Activated naive CD4-positive, alpha-beta T cell (primary cell): ENCODE data around the gene PLXNA4.

ENCODE experiments used
- DNase-seq, 4 experiments: peaks; one replicate each; lab custom pipeline; 2025; lab: John Stamatoyannopoulos, UW

The PLXNA4 gene

DNA sequence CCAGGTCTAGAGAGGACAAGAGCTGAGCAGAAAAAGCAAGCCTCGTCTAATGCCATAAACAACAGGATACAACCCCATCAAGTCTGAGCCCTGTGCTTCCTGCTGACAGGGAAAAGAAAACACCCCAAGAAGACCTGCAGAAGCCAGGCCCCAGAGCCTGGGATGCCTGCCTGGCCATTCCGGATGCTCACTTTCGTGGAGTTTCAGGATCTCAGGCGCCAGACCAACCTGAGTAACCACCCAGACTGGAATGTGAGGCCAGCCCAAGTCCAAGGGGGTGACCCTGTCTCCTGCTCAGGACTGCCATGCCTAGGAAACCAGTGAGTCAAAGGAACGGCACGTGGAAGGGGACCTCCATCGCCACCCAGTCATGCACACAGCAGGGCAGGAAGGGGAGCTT, 74.3 kb downstream of the PLXNA4 start:
- DNase-seq = no peak

DNA sequence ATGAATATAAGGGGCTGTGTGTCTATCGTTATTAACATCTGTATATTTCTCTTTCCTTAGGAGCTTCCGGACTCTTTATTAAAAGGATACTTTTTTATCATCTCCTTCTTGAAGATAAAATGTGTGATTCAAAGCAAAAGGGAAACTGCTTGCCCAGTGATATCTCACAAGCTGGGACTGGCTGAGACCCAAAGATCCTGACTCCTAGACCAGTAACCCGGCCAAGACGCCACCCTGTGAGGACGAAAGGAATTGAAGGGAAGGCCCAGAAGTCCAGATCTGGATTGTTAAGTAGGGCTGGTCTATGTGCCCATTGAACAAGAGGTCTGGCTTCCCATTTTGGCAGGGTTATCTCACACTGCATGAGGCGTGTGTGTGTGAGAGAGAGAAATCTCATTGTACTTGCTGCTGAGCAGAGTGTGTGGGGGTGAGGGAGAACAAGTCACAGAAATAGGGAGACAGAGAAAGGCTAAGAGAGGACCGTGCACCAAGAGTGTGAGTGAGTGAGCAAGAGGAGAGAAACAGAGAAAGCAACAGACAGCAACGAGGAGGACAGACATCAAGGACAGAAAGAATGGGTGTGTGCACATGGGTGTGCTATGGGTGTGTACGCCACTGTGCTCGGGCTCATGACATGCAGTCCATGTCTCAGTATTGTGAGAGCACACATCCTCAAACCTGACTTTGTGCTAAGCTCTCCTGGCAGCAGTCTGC, 75.4 kb downstream of the PLXNA4 start:
- no peak for DNase-seq

DNA sequence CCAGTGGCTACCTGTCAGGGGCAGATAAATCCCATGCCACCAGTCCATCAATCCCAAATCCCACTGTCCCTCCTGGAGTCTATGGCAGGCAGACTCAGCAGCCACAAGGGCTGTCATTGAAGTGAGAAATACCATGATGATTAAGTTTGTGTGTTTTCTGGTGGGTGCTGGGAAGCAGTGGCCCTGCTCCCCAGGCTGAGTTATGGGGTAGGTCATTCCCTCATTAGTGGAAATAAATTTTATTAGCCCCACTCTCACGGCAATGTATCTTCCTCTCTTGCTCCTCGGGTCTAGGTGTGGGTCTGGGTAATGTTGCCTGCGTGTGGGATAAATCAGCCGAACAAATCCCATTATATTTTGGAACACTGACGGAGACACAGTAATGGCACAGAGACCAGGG, 76.8 kb downstream of the PLXNA4 start:
- DNase-seq = no peak

DNA sequence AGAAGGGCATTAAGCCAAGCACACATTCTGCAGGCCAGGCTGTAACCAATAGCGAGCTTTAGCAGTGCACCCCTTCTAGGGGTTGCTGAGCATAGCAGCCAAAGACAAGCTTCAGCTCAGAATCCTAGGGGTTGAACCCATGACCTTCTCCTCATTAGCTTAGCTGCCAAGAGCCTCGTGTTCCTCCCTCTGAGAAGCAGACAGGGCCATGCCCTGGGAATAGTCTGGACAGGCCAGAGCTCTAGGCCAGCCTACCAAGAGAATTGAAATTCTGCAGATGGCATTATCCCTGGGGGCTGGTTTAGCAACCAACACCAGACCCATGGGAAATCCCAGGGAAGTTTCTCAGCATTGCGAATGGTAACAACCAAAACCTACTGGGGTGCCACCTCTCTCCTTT, 77.2 kb downstream of the PLXNA4 start:
- DNase-seq = no peak

DNA sequence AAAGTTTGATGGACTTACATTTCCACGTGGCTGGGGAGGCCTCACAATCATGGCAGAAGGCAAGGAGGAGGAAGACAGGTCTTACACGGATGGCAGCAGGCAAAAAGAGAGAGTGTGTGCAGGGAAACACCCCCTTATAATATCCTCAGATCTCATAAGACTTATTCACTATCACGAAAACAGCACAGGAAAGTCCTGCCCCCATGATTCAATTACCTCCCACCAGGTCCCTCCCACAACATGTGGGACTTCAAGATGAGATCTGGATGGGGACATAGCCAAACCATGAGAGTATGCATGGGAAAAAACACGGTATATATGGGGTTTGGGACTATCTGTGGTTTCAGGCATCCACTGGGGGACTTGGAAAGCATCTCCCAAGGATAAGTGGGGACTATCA, 78.0 kb downstream of the PLXNA4 start:
- DNase-seq = no peak

DNA sequence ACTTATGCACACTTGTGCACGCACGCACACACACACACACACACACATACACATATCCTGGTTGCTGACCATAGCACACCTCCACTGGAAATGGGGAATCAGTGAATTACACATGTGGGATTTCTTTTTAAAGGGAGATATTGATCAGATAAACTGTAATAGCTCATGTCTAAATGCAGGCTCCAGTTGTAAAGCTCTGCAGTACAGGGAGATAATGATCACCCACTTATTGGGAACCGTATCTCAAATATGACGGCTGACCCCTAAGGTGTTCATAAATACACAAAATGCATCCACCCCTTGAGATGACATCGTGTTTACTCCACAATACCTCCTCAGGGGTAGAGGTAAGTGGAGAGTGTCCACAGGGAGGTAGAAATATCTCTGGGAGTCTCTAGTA, 79.2 kb downstream of the PLXNA4 start:
- no peak for DNase-seq

DNA sequence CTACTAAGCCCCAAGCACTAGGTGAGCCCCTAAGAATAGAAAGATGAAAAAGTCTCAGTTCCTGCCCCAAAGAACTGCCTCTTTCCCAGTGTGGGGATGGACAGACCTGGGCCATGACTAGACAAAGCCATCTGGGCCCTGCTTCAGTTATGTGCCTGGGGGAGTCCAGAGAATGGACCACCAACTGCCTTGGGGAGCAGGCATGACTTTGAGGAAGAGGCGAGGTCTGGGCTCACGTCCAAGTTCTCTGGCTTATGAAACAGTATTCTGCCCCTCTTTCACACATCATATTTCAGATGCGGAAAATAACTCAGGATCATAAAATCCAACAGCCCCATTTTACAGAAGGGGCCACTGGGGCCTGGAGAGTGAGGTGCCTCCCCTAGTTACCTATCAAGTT, 80.3 kb downstream of the PLXNA4 start:
- no peak for DNase-seq

DNA sequence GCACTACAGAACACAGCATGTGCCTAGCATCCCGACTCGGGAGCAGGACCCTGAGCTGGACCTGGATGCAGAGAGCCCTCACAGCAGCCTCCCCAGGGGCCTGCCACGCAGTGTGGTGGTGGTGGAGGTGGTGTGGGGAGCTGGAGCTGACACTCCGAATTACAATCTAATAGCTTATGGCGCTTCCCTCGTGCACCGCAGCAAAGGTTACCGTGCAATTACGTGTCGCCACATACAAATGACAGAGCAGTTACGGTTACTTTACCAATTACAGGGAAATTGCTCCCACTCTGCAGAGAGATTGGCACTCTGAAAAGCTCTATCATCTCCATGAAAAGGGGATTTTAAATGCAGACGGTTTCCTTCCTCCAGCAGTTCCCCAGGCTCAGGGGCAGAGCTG, 81.8 kb downstream of the PLXNA4 start:
- DNase-seq = no peak

DNA sequence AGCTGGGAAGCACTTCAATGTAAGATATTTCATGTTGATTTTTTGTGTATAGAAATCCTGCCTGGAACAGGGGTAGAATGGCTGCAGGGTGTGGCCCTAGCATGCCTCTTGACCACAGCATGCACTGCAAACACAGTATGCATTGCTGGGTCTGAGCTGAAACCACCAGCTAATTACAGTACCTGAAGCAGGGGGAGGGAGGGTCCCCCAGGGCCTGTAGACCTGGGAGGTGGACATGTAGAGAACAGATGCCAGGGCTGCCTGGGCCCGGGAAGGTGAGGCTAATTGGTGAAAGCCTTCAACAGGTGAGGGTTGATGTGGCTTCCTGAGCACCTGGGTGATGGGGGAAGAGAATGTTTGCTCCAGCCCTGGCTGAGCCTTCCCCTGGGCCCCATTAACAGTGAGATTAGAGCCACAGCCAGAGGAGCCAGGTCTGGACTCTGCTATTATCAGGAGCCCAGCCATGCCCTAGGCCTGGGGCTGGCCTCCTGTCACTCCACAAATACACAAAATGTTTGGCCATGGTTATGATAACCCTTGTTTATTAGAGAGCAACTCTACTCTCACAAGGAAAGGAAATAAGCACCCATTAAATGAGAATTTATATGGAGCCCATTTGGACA, 83.3 kb downstream of the PLXNA4 start:
- DNase-seq = no peak

DNA sequence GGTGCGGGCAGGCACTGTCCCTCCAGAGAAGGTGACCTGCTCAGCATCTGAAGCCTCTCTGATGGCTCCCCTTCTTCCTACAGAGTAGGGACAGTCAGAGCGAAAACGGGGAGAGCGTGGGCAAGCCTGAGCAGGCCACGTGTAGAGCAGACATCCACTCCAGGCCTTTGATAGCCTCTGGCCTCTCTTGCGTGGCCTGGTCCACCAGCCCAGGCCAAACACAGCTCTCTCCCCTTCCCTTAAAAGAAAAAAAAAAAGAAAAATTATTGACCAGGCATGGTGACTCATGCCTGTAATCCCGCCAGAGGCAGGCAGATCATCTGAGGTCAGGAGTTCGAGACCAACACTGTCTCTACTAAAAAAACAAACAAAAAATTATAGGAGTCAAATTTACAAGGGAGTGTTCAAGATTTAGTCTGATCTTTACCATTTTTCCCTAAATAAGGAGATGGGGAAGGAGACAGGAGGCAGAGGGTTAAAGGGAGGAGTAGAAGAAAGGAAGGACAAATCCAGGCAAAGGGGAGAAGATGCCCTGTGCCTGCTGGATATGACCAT, 84.8 kb downstream of the PLXNA4 start:
- DNase-seq = no peak

DNA sequence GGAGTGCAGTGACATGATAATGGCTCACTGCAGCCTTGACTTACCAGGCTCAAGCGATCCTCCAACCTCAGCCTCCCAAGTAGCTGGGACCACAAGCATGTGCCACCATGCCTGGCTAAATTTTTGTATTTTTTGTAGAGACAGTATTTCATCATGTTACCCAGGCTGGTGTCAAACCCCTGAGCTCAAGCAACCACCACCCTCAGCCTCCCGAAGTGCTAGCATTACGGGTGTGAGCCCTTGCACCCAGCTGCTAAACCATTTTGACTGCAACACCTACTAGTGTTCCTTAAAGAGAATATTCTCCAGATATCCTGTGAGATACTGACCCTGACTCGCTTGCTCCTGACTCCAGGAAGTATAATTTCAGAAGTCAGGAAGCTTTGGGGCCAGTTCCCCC, 85.8 kb downstream of the PLXNA4 start:
- no peak for DNase-seq

DNA sequence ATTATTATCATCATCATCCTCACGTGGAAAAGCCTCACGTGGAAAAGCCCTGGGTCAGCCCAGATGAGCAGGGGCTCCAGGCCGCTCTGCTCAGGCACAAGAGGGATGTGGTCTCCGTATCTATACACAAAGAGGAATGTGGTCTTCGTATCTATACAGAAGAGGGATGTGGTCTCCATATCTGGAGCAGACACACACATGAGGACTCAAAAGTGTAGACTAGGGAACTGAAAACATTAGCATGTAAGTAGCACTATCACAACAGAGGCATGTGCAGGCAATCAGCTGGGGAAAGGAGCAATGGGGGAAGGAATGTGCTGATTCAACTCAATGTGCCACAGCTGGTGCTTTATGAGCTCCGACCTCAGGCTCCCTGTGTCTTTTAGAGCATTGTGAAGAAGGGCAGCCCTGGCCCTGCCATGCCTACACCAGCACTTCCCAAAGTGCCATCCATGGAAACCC, 86.5 kb downstream of the PLXNA4 start:
- DNase-seq = no peak

DNA sequence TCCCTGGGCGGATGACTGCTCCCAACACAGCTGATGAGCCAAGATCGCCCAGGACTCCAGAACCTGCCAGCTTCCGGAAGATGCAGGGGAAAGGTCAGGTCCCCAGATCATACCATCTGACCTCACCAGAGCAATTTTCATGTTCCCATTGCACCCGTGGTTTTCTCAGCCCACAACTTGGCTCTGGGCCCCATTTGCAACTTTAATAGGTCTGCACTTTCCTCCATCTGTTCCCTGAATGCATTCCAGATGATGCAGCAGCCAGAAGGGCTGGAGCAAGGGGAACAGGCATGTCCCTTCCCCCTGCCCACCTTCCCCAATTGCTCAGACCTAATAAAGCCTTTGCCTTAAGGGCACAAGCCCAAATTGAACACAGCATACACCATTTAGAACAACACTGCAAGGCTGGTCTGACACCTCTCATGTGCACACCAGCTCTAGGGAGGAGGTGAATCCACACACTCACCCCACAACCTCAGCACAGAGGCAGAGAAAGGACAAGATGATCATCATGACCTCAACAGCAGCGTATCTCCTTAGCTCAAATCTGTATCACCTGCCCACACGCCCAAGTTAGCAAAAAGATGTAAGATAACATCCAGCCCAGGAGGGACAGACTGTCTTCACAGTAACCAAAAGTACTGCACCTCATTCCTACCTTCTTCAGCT, 87.5 kb downstream of the PLXNA4 start:
- no peak for DNase-seq

DNA sequence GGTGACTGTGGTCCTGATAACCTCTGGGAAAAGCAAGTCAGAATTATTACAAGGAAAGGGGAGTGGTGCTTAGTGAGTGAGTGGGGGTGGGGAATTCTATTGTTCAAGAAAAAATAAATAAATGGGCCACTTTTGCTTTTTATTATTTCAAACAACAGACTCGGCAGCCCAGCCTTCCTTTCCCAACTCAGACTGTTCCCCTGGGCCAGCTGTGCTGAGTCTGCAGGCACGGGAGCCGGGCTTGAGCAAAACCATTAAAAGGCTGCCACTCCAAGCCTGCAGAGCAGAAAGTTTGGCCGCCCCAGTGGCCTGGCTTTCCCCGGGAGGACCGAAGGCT, 90.0 kb downstream of the PLXNA4 start:
- DNase-seq = no peak

DNA sequence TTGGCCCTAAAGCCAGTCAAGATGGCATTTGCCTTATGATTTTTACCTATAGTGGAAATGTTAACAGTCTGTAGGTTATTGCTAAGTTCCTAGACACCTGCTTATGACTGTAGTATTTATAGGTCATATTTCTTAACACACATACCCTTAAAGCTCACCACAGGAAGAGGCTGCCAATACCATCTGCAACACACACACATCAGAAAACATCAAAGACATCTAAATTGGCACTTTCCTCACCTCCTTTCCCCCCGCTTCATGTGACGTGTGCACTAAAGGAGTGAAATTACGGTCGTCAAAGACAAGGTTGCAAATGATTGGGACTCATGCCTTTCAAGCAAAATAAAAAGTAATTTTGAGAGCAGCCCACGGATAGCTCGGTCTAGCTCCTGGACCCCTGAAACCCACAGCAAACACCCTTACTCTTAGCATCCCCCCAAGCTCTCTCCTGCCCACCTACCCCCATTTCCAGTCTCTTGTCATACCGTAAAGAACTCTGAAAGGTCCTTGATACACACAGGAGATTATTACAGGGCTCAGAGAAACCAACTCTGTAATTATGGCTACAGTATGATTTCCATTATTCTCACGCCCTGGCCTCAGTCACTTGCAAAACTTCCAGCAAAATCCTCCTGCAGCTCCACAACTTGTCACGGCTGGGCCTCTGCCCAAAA, 90.5 kb downstream of the PLXNA4 start:
- DNase-seq = no peak

DNA sequence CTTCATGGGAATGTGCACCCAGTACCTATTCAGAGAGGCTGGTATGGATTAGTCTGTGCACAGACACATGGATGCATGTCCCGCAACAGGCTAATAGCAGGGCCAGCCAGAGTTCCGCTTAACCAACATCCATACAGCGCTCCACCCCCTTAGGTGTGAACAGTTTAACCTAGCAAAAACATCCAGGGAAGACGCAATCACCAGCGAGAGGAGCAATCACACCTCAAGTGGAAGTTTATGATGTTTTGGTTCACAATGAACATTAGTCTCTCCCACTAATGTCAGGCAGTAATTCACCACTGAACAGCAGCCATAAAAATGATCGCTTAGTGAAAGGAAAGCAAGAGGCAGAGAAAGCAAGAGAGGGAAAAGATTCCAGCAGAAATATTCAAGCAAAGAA, 91.1 kb downstream of the PLXNA4 start:
- no peak for DNase-seq

DNA sequence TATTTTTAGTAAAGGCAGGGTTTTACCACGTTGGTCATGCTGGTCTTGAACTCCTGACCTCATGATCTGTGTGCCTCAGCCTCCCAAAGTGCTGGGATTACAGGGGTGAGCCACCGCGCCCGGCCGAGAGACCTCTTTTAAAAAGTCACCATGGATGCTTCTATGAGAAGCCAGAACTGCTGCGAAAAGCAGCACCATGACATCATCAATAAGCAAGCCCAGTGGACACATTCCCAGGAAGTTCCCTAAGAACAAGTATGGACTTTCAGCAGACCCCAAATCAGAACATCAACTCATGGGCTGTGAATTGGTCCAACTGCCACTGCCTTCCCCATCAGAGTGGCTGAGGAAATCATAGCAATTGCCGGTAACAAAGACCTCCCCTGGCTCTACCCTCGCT, 93.4 kb downstream of the PLXNA4 start:
- no peak for DNase-seq

DNA sequence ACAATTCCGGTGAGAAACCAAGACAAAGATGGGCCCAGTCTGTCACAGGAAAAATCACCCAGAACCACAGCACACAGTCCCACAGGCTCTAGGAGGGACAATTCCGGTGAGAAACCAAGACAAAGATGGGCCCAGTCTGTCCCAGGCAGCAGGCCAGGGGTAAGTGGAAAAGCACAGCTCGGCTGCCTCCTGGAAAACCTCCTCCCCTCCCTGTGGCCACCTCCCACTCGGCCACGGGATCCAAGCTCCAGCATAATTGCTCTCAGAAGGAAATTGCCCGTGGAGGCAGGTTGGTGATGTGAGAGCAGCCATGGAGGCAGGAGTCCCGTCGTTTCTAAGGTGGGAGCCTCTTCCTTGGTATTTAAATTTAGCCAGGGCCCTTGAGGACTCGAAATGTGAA, 95.7 kb downstream of the PLXNA4 start:
- no peak for DNase-seq

DNA sequence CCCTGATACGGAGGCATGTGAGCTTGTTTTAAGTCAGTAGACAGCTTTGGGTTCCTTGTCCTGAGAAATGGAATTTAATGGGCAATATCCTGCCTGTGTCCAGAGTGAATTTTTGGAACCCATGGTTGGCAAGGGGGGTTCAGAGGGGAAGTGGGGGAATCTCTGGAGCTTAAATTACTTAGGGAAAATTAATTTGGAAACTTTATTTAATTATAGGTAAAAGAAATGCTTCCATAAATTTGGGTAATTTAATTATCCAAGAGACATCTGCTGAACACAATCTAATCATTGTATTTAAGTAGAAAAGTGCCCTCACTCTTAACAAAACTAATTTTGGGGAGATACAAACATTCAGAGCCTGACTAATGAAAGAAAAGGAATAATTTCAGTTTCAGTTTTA, 99.7 kb downstream of the PLXNA4 start:
- no peak for DNase-seq

DNA sequence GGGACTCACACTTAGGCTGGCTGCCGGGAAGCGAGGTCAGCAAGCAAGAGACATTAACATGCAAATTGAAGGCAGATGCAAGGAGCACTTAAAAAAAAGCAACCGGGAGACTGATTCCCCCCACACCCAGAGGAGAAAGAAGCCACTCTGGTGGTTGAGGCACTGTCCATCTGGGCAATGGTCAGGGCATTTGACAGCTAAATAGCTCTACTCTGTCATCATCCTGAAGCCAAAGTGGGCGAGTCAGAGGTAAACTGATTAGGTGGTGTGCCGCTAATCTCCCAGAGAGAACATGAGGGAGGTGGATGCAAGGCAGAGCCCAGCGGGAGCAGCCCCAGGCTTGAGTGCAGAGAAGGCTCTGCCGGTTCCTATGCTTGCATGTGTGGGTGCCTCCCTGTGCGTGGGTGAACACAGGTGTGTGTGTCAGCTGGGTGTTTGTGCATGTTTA, 100.6 kb downstream of the PLXNA4 start:
- no peak for DNase-seq

DNA sequence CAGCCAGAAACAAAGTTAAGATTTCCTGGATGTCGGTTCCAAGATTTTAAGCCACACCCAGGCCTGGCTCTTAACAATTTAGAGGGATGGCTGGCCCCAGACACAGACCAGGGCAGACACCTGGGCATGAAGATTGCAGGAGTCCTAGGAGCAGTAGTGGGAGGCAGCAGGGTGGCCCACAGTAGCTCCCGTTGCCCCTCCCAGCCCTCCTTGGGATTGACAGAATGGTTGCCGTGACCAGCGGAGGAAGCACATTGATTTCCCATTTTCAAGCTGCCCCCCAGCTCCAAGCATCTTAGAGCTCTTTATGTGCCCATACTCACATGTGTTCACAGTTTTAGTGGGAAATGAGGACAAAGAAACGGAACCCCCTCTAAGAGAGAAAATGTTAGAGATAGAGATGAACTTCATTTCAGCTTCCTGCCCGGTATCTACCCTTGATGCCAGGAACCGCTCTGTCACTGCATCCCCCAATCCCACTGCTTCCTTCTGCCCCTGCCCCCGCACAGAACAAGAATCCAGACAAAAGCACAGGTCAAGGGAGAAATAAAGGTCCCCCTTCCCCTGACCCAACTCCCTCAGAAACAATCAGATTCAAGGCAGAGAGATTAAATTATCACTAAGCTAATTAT, 101.1 kb downstream of the PLXNA4 start:
- DNase-seq = no peak

DNA sequence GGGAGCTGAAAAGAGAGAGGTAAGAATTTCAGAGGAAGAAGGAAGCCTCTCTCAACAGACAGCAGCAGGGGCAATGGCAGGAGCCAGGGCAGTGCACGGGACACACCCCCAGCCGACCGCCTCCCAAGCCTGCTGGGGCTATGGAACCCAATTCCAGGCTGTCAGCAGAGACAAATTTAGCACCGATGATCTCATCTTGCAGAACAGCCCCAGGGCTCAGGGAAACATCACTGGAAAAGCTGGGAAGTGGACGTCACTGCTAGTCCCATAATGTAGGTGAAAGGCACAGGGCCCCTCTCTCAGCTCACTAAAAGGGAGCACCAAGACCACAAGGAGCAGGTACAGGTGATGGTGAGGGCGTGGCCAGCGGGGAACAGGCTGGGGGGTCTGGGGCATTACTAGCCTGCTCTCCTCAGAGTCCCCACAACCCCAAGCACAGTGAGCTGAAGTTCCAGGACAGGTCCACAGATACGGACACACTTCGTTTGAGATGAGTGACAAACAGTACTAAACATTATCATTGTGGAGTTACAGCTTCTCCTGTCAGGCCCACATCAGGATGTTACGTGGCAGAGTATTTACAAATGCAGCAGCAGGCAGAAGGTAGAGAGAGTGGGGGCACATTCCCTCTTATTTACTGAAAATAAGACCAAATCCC, 103.7 kb downstream of the PLXNA4 start:
- no peak for DNase-seq
